HG02588 (cell line): ENCODE data around the gene TRIM77.
"Not testable (repeated sequence)": the region's sequence is repeated elsewhere in the genome, so short reads cannot be mapped to it uniquely, and the experiment has no call there.

ENCODE experiments used
- ATAC-seq: cut with Tn5 transposase; IDR thresholded peaks from one replicate; pipeline ENCODE4 v1.9.1; 2021; ENCODE audit warnings: mild to moderate bottlenecking, moderate library complexity; ENCODE audit not compliant: unreplicated experiment

The TRIM77 gene

GRCh38 chr11:89709999-89710398 is at the start of gene TRIM77:
TRIM77 (plus strand) TSS chr11:89710299; CDS start chr11:89710299, 0 bp downstream.
- ATAC-seq, result not testable (repeated sequence)

- ATAC-seq, result no peak
These were observed 43.1 kb upstream of the TRIM77 start for GRCh38 chr11:89667001-89667400.

- ATAC-seq, result not testable (repeated sequence)
These were observed 41.9 kb upstream of the TRIM77 start for GRCh38 chr11:89668158-89668557.

- ATAC-seq, result not testable (repeated sequence)
These were observed 40.5 kb upstream of the TRIM77 start for GRCh38 chr11:89669586-89669985.

- ATAC-seq, result not testable (repeated sequence)
These were observed 40.0 kb upstream of the TRIM77 start for GRCh38 chr11:89669993-89670669.

GRCh38 chr11:89672547-89672946 is 37.6 kb upstream of the TRIM77 start:
- not testable (repeated sequence) for ATAC-seq

GRCh38 chr11:89673380-89673779 is 36.7 kb upstream of the TRIM77 start:
- not testable (repeated sequence) for ATAC-seq

GRCh38 chr11:89675383-89675782 is 34.7 kb upstream of the TRIM77 start:
- not testable (repeated sequence) for ATAC-seq

GRCh38 chr11:89675948-89676347 is 34.2 kb upstream of the TRIM77 start:
- not testable (repeated sequence) for ATAC-seq

- ATAC-seq, result not testable (repeated sequence)
These were observed 3.0 kb upstream of the TRIM77 start for GRCh38 chr11:89707080-89707479.

GRCh38 chr11:89724866-89725498 is 14.9 kb downstream of the TRIM77 start:
- ATAC-seq, result not testable (repeated sequence)

- not testable (repeated sequence) for ATAC-seq
These were observed 20.1 kb downstream of the TRIM77 start for GRCh38 chr11:89730215-89730614.

GRCh38 chr11:89736566-89736965 is 26.5 kb downstream of the TRIM77 start:
- no peak for ATAC-seq

- ATAC-seq, result no peak
These were observed 27.0 kb downstream of the TRIM77 start for GRCh38 chr11:89737116-89737515.

GRCh38 chr11:89741406-89741805 is 31.3 kb downstream of the TRIM77 start:
- not testable (repeated sequence) for ATAC-seq

- ATAC-seq, result not testable (repeated sequence)
These were observed 34.1 kb downstream of the TRIM77 start for GRCh38 chr11:89744158-89744557.

- ATAC-seq, result not testable (repeated sequence)
These were observed 40.7 kb downstream of the TRIM77 start for GRCh38 chr11:89750822-89751221.
